ENCODE data around the gene GRP. TPM values are rescaled to one million over a fixed set of nuclear protein-coding genes. Genes with fewer than 3 reads are reported as not detected.

GRP gene
- total RNA-seq, 3 donors from 2014 or later = 1.4 TPM; not detected in 2

GRCh38 chr18:59220164-59220783, 316 bp downstream of the GRP start:
- H3K36me3 ChIP-seq (ENCODE audit: low read depth) = no peaks in the 10 kb centered on the region
- intact Hi-C loops (cut with DNase I, micrococcal nuclease) = no loop called here
- TF ChIP-seq, protein P1, sequence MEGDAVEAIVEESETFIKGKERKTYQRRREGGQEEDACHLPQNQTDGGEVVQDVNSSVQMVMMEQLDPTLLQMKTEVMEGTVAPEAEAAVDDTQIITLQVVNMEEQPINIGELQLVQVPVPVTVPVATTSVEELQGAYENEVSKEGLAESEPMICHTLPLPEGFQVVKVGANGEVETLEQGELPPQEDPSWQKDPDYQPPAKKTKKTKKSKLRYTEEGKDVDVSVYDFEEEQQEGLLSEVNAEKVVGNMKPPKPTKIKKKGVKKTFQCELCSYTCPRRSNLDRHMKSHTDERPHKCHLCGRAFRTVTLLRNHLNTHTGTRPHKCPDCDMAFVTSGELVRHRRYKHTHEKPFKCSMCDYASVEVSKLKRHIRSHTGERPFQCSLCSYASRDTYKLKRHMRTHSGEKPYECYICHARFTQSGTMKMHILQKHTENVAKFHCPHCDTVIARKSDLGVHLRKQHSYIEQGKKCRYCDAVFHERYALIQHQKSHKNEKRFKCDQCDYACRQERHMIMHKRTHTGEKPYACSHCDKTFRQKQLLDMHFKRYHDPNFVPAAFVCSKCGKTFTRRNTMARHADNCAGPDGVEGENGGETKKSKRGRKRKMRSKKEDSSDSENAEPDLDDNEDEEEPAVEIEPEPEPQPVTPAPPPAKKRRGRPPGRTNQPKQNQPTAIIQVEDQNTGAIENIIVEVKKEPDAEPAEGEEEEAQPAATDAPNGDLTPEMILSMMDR (IDR thresholded peaks at IDR 0.05) = no peak
- no peak overlapping the region for H3K4me3 ChIP-seq
- ATAC-seq (no peak), DNase-seq (no peak)
- H3K4me1 ChIP-seq (ENCODE audit: low read depth) = no peaks in the 10 kb centered on the region
- H3K9me3 ChIP-seq = no peaks in the 10 kb centered on the region

DNA sequence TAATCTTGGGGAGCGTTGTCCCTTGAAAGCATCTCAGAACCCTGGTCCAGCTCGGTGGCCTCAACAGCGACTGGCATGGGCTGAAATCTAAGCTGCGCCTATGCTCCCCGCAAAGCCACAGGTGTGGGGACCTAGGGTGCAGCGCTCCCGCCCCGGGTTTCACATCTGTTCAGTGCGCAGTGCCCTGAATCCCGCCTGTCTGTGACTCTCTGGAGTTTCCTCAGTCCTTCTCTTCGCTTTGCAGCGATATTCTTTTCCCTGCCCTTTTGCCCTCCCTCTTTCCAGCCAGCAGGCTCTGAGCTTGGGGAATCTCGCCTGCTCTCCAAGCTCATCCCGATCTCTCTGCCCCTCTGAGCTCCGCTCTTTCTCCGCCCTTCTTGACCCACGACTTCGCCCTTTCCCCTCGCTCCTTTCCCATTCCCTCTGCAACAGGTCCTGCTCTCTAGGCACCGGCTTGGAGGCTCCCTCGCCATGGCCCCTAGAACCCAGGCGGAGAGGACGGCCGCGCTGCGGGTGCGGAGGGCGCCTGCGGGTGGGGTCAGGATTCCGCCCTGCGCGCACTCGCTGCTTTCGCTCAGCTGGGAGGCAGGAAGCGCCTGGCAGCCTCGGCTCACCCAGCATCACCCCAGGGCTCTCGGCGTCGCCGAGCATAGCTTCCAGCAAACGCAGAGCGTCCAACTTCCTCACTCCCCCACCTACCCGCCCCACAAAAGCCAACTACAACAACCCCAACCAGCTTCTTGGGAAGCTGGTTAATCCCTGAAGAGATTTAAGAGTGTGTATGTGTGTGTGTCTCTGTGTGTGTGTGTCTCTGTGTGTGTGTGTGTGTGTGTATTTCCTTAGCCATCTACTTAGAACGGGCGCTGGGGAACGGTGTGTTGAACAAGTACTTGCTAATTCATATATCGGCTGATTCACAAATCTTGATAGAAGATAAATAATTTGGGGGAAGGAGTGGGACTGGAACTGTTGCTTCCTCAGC, 1.1 kb downstream of the GRP start:
- ATAC-seq (no peak), DNase-seq (no peak)
- Histone ChIP-seq H3K4me3 (no peak overlapping the region), H3K9me3 (no peaks in the 10 kb centered on the region), H3K36me3 (ENCODE audit: low read depth) (no peaks in the 10 kb centered on the region), H3K4me1 (ENCODE audit: low read depth) (no peaks in the 10 kb centered on the region)
- intact Hi-C loops (cut with DNase I, micrococcal nuclease) = no loop called here
- TF ChIP-seq, protein P1 (IDR thresholded peaks at IDR 0.05) = no peak

GRCh38 chr18:59222341-59222740, 2.4 kb downstream of the GRP start:
- no peaks in the 10 kb centered on the region for H3K9me3 ChIP-seq
- intact Hi-C loops (cut with DNase I, micrococcal nuclease) = no loop called here
- H3K4me3 ChIP-seq = no peak overlapping the region
- DNase-seq (no peak), ATAC-seq (no peak)
- H3K4me1 ChIP-seq (ENCODE audit: low read depth) = no peaks in the 10 kb centered on the region
- H3K36me3 ChIP-seq (ENCODE audit: low read depth) = no peaks in the 10 kb centered on the region
- TF ChIP-seq, protein P1 (IDR thresholded peaks at IDR 0.05) = no peak

- Histone ChIP-seq H3K4me1 (ENCODE audit: low read depth) (no peaks in the 10 kb centered on the region), H3K4me3 (no peak overlapping the region), H3K36me3 (ENCODE audit: low read depth) (no peaks in the 10 kb centered on the region), H3K9me3 (no peaks in the 10 kb centered on the region)
- intact Hi-C loops (cut with DNase I, micrococcal nuclease) = no loop called here
- TF ChIP-seq, protein P1 (IDR thresholded peaks at IDR 0.05) = no peak
- no peak for DNase-seq
- no peak for ATAC-seq
Observed at GRCh38 chr18:59228351-59228750, 8.4 kb downstream of the GRP start.

DNA sequence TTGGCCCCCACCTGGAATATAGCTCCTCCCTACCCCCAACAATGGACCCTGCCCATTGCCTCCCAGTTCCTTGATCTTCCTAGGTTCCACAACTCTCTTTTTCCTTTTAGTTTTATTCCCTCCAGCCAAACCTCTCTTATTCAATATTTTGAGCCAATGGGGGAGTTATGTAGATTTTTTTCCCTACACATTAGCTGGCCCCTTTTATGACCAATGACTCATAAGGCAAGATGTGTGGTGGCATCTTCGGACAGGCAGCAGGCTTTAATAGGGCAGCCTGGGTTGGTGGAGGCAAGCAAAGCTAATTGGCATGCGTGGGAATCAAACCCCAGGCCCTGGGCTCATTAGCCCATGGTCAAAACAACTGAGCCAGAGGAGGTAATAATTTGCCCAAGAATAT, 9.2 kb downstream of the GRP start:
- no peaks in the 10 kb centered on the region for H3K36me3 ChIP-seq (ENCODE audit: low read depth)
- H3K4me1 ChIP-seq (ENCODE audit: low read depth) = no peaks in the 10 kb centered on the region
- no peaks in the 10 kb centered on the region for H3K9me3 ChIP-seq
- H3K4me3 ChIP-seq = no peak overlapping the region
- no peak for ATAC-seq
- TF ChIP-seq, protein P1 (IDR thresholded peaks at IDR 0.05) = no peak
- intact Hi-C loops (cut with DNase I, micrococcal nuclease) = no loop called here
- DNase-seq = no peak

Data from mucosa of descending colon (tissue), 3 donors.